GM20000 (cell line): Measurements from ENCODE around the gene SEMA3B.

Experiments
- DNase-seq: peaks from one replicate; pipeline ENCODE4 v3.0.0; 2012; ENCODE audit warnings: low spot score
- CTCF ChIP-seq: IDR thresholded peaks from 2 replicates; pipeline ENCODE4 v1.5.1; 2012; ENCODE audit warnings: mild to moderate bottlenecking, control low read depth; ENCODE audit errors: extremely low read depth, missing control alignments

Gene SEMA3B

DNA sequence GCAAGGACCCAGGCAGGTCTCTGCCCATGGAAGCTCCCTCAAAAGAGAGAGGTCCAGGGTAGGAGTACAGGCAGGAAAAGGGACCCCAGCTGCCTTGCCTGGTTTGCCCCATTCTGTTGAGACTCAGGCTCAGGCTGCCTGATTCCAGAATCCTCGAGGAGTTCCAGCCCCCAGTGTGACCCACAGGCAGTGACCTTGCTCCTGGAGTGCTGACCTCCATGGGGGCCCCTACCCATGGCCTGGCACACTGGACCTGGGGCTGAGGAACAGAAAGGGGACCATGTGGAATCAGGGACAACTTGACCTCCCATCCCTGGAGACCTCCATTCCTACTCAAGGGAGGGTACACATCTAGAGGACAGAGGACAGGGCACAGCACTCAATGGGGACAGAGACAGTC, 3.4 kb upstream of the SEMA3B start:
- no peak for TF ChIP-seq CTCF
- DNase-seq = peak; percentile 19

- no peak for TF ChIP-seq CTCF
- no peak for DNase-seq
These were observed 2.9 kb upstream of the SEMA3B start for GRCh38 chr3:50266017-50266416.

DNA sequence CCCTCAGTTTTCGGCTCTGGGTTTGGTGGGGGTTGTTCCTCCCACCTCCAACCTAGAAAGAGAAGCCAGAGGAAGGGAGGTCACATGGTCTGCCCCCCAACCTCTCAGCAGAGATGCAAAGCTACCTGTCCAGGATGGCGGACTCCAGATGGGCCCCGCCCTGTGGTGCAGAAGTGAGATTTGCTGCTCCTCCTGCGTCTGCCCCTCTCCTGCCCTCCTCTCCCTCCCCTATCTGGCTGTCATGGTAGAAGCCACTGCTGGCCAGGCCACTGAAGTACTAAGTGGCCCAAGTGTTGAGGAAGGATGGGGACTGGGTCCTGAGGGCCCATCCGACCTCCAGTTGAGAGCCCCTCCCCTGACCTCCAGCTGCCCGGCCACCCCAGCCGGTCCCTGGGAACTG, 2.1 kb upstream of the SEMA3B start:
- no peak for TF ChIP-seq CTCF
- no peak for DNase-seq

- TF ChIP-seq CTCF = no peak
- no peak for DNase-seq
These were observed 1.6 kb upstream of the SEMA3B start for GRCh38 chr3:50267280-50267913.

DNA sequence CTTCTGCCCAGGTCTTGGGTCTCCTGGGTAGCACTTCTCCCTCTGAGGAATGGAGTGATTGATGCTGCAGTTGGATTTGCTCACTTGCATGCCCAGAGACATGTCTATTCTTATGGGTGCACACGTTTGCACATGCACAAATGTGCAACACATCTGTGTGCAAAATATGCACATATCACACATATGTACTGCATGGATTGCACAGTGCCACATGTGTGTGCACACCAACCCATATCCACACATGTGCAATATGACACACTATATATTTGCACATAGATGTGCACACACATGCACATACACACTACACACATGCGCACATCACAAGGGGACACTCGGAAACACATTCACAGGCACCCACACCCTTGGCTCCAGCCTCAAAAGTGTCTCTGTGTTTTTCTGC, 671 bp upstream of the SEMA3B start:
- no peak for TF ChIP-seq CTCF
- DNase-seq = no peak

DNA sequence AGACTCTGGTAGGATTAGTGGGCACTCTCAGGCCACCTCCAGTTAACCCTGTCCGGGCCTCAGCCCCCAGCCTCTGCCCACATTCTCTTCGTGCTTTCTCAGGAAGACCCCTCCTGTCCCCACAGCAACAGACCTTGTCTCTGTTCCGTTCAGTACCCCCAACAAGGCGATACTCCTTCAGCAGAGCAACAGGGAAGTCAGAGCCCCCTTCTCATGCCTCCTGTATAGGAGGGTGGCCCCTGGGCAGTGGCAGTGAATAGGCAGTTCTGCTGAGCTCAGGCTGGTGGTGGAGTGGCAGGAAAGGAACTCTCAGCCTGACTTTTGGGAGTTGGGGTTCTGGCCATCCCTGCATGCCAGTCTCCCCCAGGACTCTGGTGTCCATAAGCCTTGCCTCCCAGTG, 513 bp downstream of the SEMA3B start:
- peak; percentile 20 for DNase-seq
- no peak for TF ChIP-seq CTCF

GRCh38 chr3:50269977-50270413, 1.0 kb downstream of the SEMA3B start:
- TF ChIP-seq CTCF = no peak
- no peak for DNase-seq
